ENCODE measurements around the gene JAZF1. TPM values are rescaled to one million over a fixed set of nuclear protein-coding genes. Genes with fewer than 3 reads are reported as not detected.

The JAZF1 gene
- polyA plus RNA-seq, 4 donors = 0.67 to 4.6 (median 3.5) TPM

Other genes starting within 250 kb of the JAZF1 start
- 1 to 10 TPM in 2 of 4 donors, under 1 TPM in 1, not detected in 1; 0.27 to 3.0 (median 1.8) TPM for gene CREB5, start 231.7 kb upstream of the JAZF1 start, polyA plus RNA-seq